Lower leg skin (tissue), 3 donors: Measurements from ENCODE around the gene TTC12.

Experiments
- CTCF ChIP-seq, 3 donors: fragments of 450-650 bp; IDR thresholded peaks; one replicate each; pipeline ENCODE4 v1.5.1; 2016; ENCODE audit warnings: antibody characterized with exemption in 3 of 3, mild to moderate bottlenecking in 3 of 3, moderate library complexity in 2 of 3
- POLR2A ChIP-seq, 2 donors: fragments of 450-650 bp; IDR thresholded peaks; one replicate each; pipeline ENCODE4 v1.6.1; 2016 to 2017; ENCODE audit warnings: antibody characterized with exemption in 2 of 2, mild to moderate bottlenecking in 1 of 2, moderate library complexity in 1 of 2

- TF ChIP-seq POLR2A (IDR thresholded peaks at IDR 0.05) (no peak), CTCF (IDR thresholded peaks at IDR 0.05) (no peak)
Measured at GRCh38 chr11:113408887-113409286, 94.5 kb downstream of the TTC12 start.
